HCT116 (cell line): ENCODE measurements around the gene ARHGEF10L. TPM values are rescaled to one million over a fixed set of nuclear protein-coding genes. Genes with fewer than 3 reads are reported as not detected.
A peak's percentile ranks its signal among the peaks of the same experiment; 100 is the strongest.

Experiments used
- ATAC-seq: fragments of 200-7000 bp; cut with Tn5 transposase; 2 replicates; pipeline ENCODE4 v1.9.1; 2020; ENCODE audit warnings: mild to moderate bottlenecking, moderate library complexity
- BruUV-seq: library from RNA; stranded (reverse); fragments of 400-500 nt; replicated peaks from 2 replicates; lab custom pipeline; 2021; lab: Mats Ljungman, UMichigan
- CTCF ChIA-PET: fragments of 300-600 bp; sonication (Branson Sonifier 250); formaldehyde crosslinking; loops from one replicate; lab custom pipeline; 2021; ENCODE audit warnings: antibody characterized with exemption; lab: Charles Lee
- POLR2A ChIA-PET: fragments of 300-600, 350-600 bp; sonication (Branson Sonifier 250); formaldehyde crosslinking; loops from one replicate; lab custom pipeline; 2021; ENCODE audit warnings: antibody characterized with exemption; lab: Charles Lee
- RAD21 ChIA-PET, 2 experiments: fragments of 300-600 bp; sonication (Branson Sonifier 250); formaldehyde crosslinking; loops; one replicate each; lab custom pipeline; 2023; ENCODE audit warnings: low total read pairs in 2 of 2; ENCODE audit not compliant: uncharacterized antibody in 2 of 2, unreplicated experiment in 2 of 2, low non-redundant PET in 1 of 2; lab: Charles Lee
- DNase-seq: peaks from one replicate; pipeline ENCODE4 v3.0.0-alpha.2; 2010; ENCODE audit warnings: low read depth, low spot score
- H2AFZ ChIP-seq: fragments of 200-600 bp; shearing (Covaris generic), sonication (generic); 2 replicates; pipeline ENCODE4 v1.6.1; 2017; ENCODE audit warnings: low read depth, mixed run types, mixed read lengths, antibody characterized with exemption, low read length; ENCODE audit not compliant: poor library complexity, severe bottlenecking
- H3K27ac ChIP-seq: 2 replicates; pipeline ENCODE4 v1.5.1; 2012; ENCODE audit warnings: low read depth, low read length
- H3K27me3 ChIP-seq: fragments of 200-600 bp; sonication (generic); 2 replicates; pipeline ENCODE4 v1.6.1; 2016; ENCODE audit warnings: mixed run types, low read length, mixed read lengths; ENCODE audit not compliant: insufficient read depth
- H3K36me3 ChIP-seq, 2 experiments: fragments of 200-500 bp in 1 of 2; fragments of 200-600 bp in 1 of 2; sonication (Bioruptor generic) in 1 of 2; sonication (generic) in 1 of 2; 2 replicates each; pipeline versions ENCODE4 v1.5.1 to v1.6.1; 2014 to 2016; ENCODE audit warnings: low read length in 2 of 2, inconsistent platforms in 1 of 2, mixed read lengths in 1 of 2, mixed run types in 1 of 2; ENCODE audit not compliant: insufficient read depth in 2 of 2, control insufficient read depth in 1 of 2
- H3K4me1 ChIP-seq, 2 experiments: fragments of 200-600 bp in 1 of 2; sonication (generic) in 1 of 2; 2 replicates each; pipeline versions ENCODE4 v1.5.1 to v1.6.1; 2012 to 2017; ENCODE audit warnings: low read length in 2 of 2, inconsistent platforms in 1 of 2, mild to moderate bottlenecking in 1 of 2, mixed read lengths in 1 of 2, mixed run types in 1 of 2, moderate library complexity in 1 of 2; ENCODE audit not compliant: insufficient read depth in 2 of 2, control insufficient read depth in 1 of 2
- H3K4me2 ChIP-seq: fragments of 200-600 bp; sonication (generic); 2 replicates; pipeline ENCODE4 v1.6.1; 2017; ENCODE audit warnings: mixed run types, low read length, mixed read lengths
- H3K4me3 ChIP-seq, 2 experiments: fragments of 200-600 bp in 1 of 2; sonication (generic) in 1 of 2; replicated peaks in 1 of 2; 2 replicates each; pipeline ENCODE4 v1.5.1; 2011 to 2016; ENCODE audit warnings: low read length in 2 of 2, control low read depth in 1 of 2, low read depth in 1 of 2, mild to moderate bottlenecking in 1 of 2, mixed read lengths in 1 of 2, mixed run types in 1 of 2
- H3K79me2 ChIP-seq: fragments of 200-600 bp; sonication (generic); 2 replicates; pipeline ENCODE4 v1.6.1; 2017; ENCODE audit warnings: mild to moderate bottlenecking, mixed run types, low read length, moderate library complexity, mixed read lengths; ENCODE audit not compliant: insufficient read depth
- H3K9ac ChIP-seq: fragments of 200-600 bp; sonication (generic); 2 replicates; pipeline ENCODE4 v1.6.1; 2016; ENCODE audit warnings: low read length, mixed read lengths
- H3K9me2 ChIP-seq: fragments of 200-600 bp; sonication (generic), shearing (Covaris generic); 2 replicates; pipeline ENCODE4 v1.6.1; 2017; ENCODE audit warnings: mixed run types, mild to moderate bottlenecking, moderate library complexity; ENCODE audit not compliant: insufficient read depth
- H3K9me3 ChIP-seq, 2 experiments: fragments of 200-500 bp in 1 of 2; fragments of 200-600 bp in 1 of 2; sonication (Bioruptor generic) in 1 of 2; sonication (generic) in 1 of 2; 2 replicates each; pipeline ENCODE4 v1.6.1; 2014 to 2017; ENCODE audit warnings: low read length in 2 of 2, mixed read lengths in 2 of 2, inconsistent platforms in 1 of 2, low read depth in 1 of 2, mild to moderate bottlenecking in 1 of 2, mixed run types in 1 of 2, moderate library complexity in 1 of 2; ENCODE audit not compliant: control insufficient read depth in 1 of 2, insufficient read depth in 1 of 2
- H4K20me1 ChIP-seq: fragments of 200-600 bp; sonication (generic), shearing (Covaris generic); 2 replicates; pipeline ENCODE4 v1.6.1; 2017; ENCODE audit warnings: mixed run types, mild to moderate bottlenecking, moderate library complexity; ENCODE audit not compliant: insufficient read depth
- CBX3 ChIP-seq: IDR thresholded peaks from 2 replicates; pipeline ENCODE4 v1.6.1; 2012; ENCODE audit warnings: low read depth
- CEBPB ChIP-seq: IDR thresholded peaks from 2 replicates; pipeline ENCODE4 v1.6.1; 2012; ENCODE audit warnings: low read depth
- CTCF ChIP-seq, 3 experiments: fragments of 200-600 bp in 1 of 3; sonication (generic) in 1 of 3; IDR thresholded peaks in 2 of 3; conservative IDR thresholded peaks in 1 of 3; 2 replicates each; pipeline ENCODE4 v1.5.1; 2012 to 2017; ENCODE audit warnings: low read depth in 2 of 3, low read length in 2 of 3, antibody characterized with exemption in 1 of 3, borderline replicate concordance in 1 of 3, control low read depth in 1 of 3, mild to moderate bottlenecking in 1 of 3, mixed read lengths in 1 of 3, mixed run types in 1 of 3, moderate library complexity in 1 of 3; ENCODE audit not compliant: insufficient read depth in 1 of 3
- EGR1 ChIP-seq: IDR thresholded peaks from 2 replicates; pipeline ENCODE4 v1.6.1; 2012; ENCODE audit warnings: low read depth
- ELF1 ChIP-seq: IDR thresholded peaks from 2 replicates; pipeline ENCODE4 v1.6.1; 2012; ENCODE audit warnings: low read depth, borderline replicate concordance
- EZH2 ChIP-seq: fragments of 200-600 bp; sonication (generic); IDR thresholded peaks from 2 replicates; pipeline ENCODE4 v1.6.1; 2017; ENCODE audit warnings: antibody characterized with exemption, mixed run types
- EZH2phosphoT487 ChIP-seq: fragments of 200-600 bp; IDR thresholded peaks from 2 replicates; pipeline ENCODE4 v1.6.1; 2018; ENCODE audit warnings: antibody characterized with exemption, borderline replicate concordance
- FOSL1 ChIP-seq: IDR thresholded peaks from 2 replicates; pipeline ENCODE4 v1.6.1; 2012; ENCODE audit warnings: low read depth
- JUND ChIP-seq: IDR thresholded peaks from 2 replicates; pipeline ENCODE4 v1.6.1; 2012
- MAX ChIP-seq: IDR thresholded peaks from 2 replicates; pipeline ENCODE4 v1.6.1; 2012
- POLR2A ChIP-seq: IDR thresholded peaks from 2 replicates; pipeline ENCODE4 v1.7.0; 2011; ENCODE audit warnings: borderline replicate concordance; ENCODE audit not compliant: insufficient read depth, insufficient read length; ENCODE audit errors: extremely low read depth
- REST ChIP-seq: IDR thresholded peaks from 2 replicates; pipeline ENCODE4 v1.6.1; 2012; ENCODE audit warnings: low read depth
- SP1 ChIP-seq: IDR thresholded peaks from 2 replicates; pipeline ENCODE4 v1.6.1; 2012; ENCODE audit warnings: low read depth
- TCF7L2 ChIP-seq: IDR thresholded peaks from 2 replicates; pipeline ENCODE4 v1.7.0; 2011; ENCODE audit warnings: borderline replicate concordance, inconsistent platforms; ENCODE audit not compliant: insufficient read depth, insufficient read length; ENCODE audit errors: extremely low read depth
- ZBTB33 ChIP-seq: IDR thresholded peaks from 2 replicates; pipeline ENCODE4 v1.6.1; 2011; ENCODE audit warnings: mild to moderate bottlenecking, low read length, moderate library complexity; ENCODE audit not compliant: insufficient replicate concordance; ENCODE audit errors: extremely low read depth
- ZFX ChIP-seq: fragments of 450-650 bp; IDR thresholded peaks from 2 replicates; pipeline ENCODE4 v1.6.1; 2017
- ZNF274 ChIP-seq: fragments of 200-500 bp; sonication (Bioruptor generic); IDR thresholded peaks from 2 replicates; pipeline ENCODE4 v1.6.1; 2014; ENCODE audit warnings: mild to moderate bottlenecking, low read depth, low read length, inconsistent platforms
- intact Hi-C: fragments of 100-400 bp; cut with micrococcal nuclease; formaldehyde crosslinking; loops from 2 replicates; pipeline ENCODE4 v1.10.0; 2022
- total RNA-seq: library from RNA; stranded (reverse); gene quantifications from one replicate; pipeline ENCODE4 v1.2.1, GENCODE V29; 2021; ENCODE audit not compliant: unreplicated experiment

ARHGEF10L gene
- total RNA-seq, 1 experiment from 2014 or later = 14.7 TPM

GRCh38 chr1:17529381-17529780 lies 10.1 kb upstream of the ARHGEF10L start:
- ChIA-PET RAD21 (interaction anchor here in 1 of 2 experiments (0.6 to 0.7 kb wide), 3 partner anchors 21 to 158 kb away, joined by 3 to 4 read pairs (median 3); no protein-coding TSS in a partner anchor), POLR2A (interaction anchor here (0.7 to 1.3 kb wide), 2 partner anchors 8 to 26 kb away, joined by 4 to 6 read pairs; no protein-coding TSS in a partner anchor), CTCF (interaction anchor here (0.6 to 0.7 kb wide), 2 partner anchors 29 to 304 kb away, joined by 3 to 5 read pairs; no protein-coding TSS in a partner anchor)
- Histone ChIP-seq H3K9me3 (no peaks in the 10 kb centered on the region), H3K9me2 (no peaks in the 10 kb centered on the region), H3K9ac (peak overlapping the region; percentile 59), H4K20me1 (no peaks in the 10 kb centered on the region), H3K4me3 (peak overlapping the region in 1 of 2 experiments; percentile 41; a peak in 2 of 4 replicates), H3K27me3 (no peaks in the 10 kb centered on the region), H3K4me2 (peak overlapping the region; percentile 85), H3K36me3 (no peaks in the 10 kb centered on the region), H3K79me2 (no peaks in the 10 kb centered on the region), H3K4me1 (peaks cover 63 to 98% of the 10 kb centered on the region in 2 experiments), H2AFZ (no peak overlapping the region), H3K27ac (peak overlapping the region; percentile 49)
- BruUV-seq = no TSS peak
- DNase-seq (no peak), ATAC-seq (peak; percentile 24)
- intact Hi-C loops = no loop called here
- TF ChIP-seq REST (no peak), EZH2 (no peak), FOSL1 (no peak), EGR1 (no peak), SP1 (no peak), JUND (no peak), POLR2A (no peak), MAX (no peak), CEBPB (no peak), ZNF274 (no peak), ZBTB33 (no peak), CTCF (IDR thresholded peaks at IDR 0.05 in 2 of 3, conservative IDR thresholded peaks at IDR 0.05 in 1 of 3; ENCODE audit: borderline replicate concordance in 1 of 3, insufficient read depth in 1 of 3, low read depth in 2 of 3, low read length in 2 of 3) (no peak), ZFX (no peak), ELF1 (no peak), CBX3 (no peak), EZH2phosphoT487 (no peak), TCF7L2 (no peak)
